Thyroid gland (tissue), 4 donors: ENCODE results near the gene NPHP4. TPM values are rescaled to one million over a fixed set of nuclear protein-coding genes. Genes with fewer than 3 reads are reported as not detected.

Experiments
- DNase-seq, 2 donors: peaks; one replicate each; pipeline ENCODE4 v3.0.0-alpha.2; 2019
- H3K27ac ChIP-seq, 3 donors: fragments of 200-600 bp; sonication (generic); 1 replicate in 2 of 3; 2 replicates in 1 of 3; pipeline ENCODE4 v1.5.1; 2016 to 2019; ENCODE audit warnings: mild to moderate bottlenecking in 1 of 3, moderate library complexity in 1 of 3
- H3K27me3 ChIP-seq: fragments of 200-600 bp; sonication (generic); one replicate; pipeline ENCODE4 v1.5.1; 2019
- H3K36me3 ChIP-seq, 2 donors: fragments of 200-600 bp; sonication (generic); one replicate each; pipeline ENCODE4 v1.5.1; 2016 to 2019
- H3K4me1 ChIP-seq, 2 donors: fragments of 200-600 bp; sonication (generic); one replicate each; pipeline ENCODE4 v1.5.1; 2017 to 2019
- H3K4me3 ChIP-seq, 3 donors: fragments of 200-600 bp; sonication (generic); replicated peaks in 1 of 3; 1 replicate in 2 of 3; 2 replicates in 1 of 3; pipeline ENCODE4 v1.5.1; 2016; ENCODE audit warnings: mild to moderate bottlenecking in 1 of 3
- H3K9me3 ChIP-seq: fragments of 200-600 bp; sonication (generic); one replicate; pipeline ENCODE4 v1.5.1; 2017
- POLR2A ChIP-seq, 2 donors: fragments of 450-650 bp; IDR thresholded peaks; one replicate each; pipeline ENCODE4 v1.6.1; 2017; ENCODE audit warnings: antibody characterized with exemption in 2 of 2, mild to moderate bottlenecking in 2 of 2, moderate library complexity in 1 of 2
- WGBS, 2 donors: methylation state at CpG; one replicate each; pipeline ENCODE4 v1.1.5; 2017; 5-methylcytosine and 5-hydroxymethylcytosine counted together
- intact Hi-C: fragments of 100-400 bp; cut with DNase I; formaldehyde crosslinking; loops from one replicate; pipeline ENCODE4 v1.15.1; 2023
- total RNA-seq, 4 donors: library from RNA; depleted of rRNA; stranded (reverse); fragments of >200 nt; gene quantifications; one replicate each; pipeline ENCODE4 v1.2.3, GENCODE V29; 2016
- TF ChIP-seq, protein P1 (sequence below), 6 experiments: fragments of 200-600 bp in 3 of 6; fragments of 450-650 bp in 3 of 6; sonication (generic) in 3 of 6; IDR thresholded peaks; one replicate each; pipeline ENCODE4 v1.5.1; 2016 to 2019; ENCODE audit warnings: antibody characterized with exemption in 6 of 6, mild to moderate bottlenecking in 2 of 6, inconsistent platforms in 1 of 6, moderate library complexity in 1 of 6

The NPHP4 gene
- total RNA-seq, 4 donors from 2014 or later = 24.3 to 48.3 (median 30.4) TPM

DNA sequence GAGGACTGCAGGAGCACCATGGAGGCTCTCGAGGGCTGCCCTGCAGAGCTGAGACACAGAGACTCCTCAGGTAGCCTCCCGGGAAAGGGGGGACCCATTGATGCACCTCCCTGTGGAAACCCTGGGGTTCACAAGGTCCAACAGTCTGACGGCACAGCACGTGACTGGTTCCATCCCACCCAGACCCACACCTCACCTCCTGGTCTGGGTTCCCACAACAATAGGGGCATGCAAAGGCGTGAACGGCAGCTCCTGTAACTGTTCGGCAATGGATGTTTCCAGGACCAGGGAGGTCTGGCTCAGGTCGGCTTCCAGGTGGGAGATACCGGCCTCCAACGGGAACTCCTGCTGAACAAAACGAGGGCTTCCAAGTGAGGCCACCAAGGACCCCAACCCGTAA, 86.8 kb downstream of the NPHP4 start:
- H3K4me1 ChIP-seq = no peaks in the 10 kb centered on the region
- peaks cover 11 to 12% of the 10 kb centered on the region in 2 donors for H3K36me3 ChIP-seq
- DNase-seq = no peak
- H3K27me3 ChIP-seq = no peaks in the 10 kb centered on the region
- intact Hi-C loops = no loop called here
- WGBS, 2 donors = 95 to 99% methylated on average over 8 to 12 of the region's 12 CpGs
- TF ChIP-seq, protein P1, sequence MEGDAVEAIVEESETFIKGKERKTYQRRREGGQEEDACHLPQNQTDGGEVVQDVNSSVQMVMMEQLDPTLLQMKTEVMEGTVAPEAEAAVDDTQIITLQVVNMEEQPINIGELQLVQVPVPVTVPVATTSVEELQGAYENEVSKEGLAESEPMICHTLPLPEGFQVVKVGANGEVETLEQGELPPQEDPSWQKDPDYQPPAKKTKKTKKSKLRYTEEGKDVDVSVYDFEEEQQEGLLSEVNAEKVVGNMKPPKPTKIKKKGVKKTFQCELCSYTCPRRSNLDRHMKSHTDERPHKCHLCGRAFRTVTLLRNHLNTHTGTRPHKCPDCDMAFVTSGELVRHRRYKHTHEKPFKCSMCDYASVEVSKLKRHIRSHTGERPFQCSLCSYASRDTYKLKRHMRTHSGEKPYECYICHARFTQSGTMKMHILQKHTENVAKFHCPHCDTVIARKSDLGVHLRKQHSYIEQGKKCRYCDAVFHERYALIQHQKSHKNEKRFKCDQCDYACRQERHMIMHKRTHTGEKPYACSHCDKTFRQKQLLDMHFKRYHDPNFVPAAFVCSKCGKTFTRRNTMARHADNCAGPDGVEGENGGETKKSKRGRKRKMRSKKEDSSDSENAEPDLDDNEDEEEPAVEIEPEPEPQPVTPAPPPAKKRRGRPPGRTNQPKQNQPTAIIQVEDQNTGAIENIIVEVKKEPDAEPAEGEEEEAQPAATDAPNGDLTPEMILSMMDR (IDR thresholded peaks at IDR 0.05) = no peak
- no peak for TF ChIP-seq POLR2A (IDR thresholded peaks at IDR 0.05)
- H3K4me3 ChIP-seq = no peak overlapping the region
- H3K27ac ChIP-seq = no peak overlapping the region
- no peaks in the 10 kb centered on the region for H3K9me3 ChIP-seq

DNA sequence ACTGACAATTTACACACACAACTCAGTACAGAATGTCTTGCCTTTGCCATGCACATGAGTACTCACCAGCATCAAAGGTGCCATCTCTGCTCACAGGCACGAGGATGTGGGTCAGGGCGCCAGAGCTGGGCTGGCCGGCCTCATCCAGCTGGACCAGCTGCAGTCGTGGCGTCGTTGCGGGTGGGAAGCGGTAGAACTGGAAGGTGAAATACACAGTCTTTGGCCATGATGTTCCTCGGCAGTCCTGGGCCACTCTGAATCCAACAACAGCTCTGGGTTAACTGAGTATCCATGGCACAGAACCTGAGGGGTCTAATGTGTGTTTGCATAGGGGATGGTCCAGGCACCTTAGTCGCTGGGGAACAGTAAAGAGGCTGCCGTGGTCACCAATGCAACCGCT, 87.7 kb downstream of the NPHP4 start:
- H3K9me3 ChIP-seq = no peaks in the 10 kb centered on the region
- H3K27me3 ChIP-seq = no peaks in the 10 kb centered on the region
- no peak for DNase-seq
- TF ChIP-seq, protein P1 (IDR thresholded peaks at IDR 0.05) = no peak
- TF ChIP-seq POLR2A (IDR thresholded peaks at IDR 0.05) = no peak
- H3K36me3 ChIP-seq = peaks cover 11 to 12% of the 10 kb centered on the region in 2 donors
- WGBS, 2 donors = 93 to 96% methylated on average over 11 to 12 of the region's 12 CpGs
- intact Hi-C loops = no loop called here
- H3K27ac ChIP-seq = no peak overlapping the region
- H3K4me1 ChIP-seq = no peaks in the 10 kb centered on the region
- H3K4me3 ChIP-seq = no peak overlapping the region

DNA sequence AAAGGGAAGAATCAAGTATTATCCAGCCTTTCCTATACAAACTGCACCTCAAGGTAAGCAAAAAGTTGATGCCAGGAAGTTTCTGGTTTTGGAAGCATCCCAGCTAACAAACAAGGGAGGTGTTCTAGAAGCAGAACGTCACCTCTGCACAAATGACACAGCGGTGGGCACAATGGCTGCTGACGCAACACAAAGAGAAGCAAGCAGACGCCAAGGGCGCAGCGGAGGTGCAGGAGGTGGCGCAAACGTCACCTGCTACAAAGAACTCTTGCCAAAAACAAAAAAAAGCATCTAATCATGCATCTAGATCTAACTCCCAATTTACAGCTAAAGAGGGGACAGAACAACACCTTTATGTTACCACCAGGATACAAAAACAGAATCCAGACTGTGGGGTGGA, 88.5 kb downstream of the NPHP4 start:
- no peaks in the 10 kb centered on the region for H3K4me1 ChIP-seq
- H3K9me3 ChIP-seq = no peaks in the 10 kb centered on the region
- no peaks in the 10 kb centered on the region for H3K27me3 ChIP-seq
- WGBS, 2 donors = 95 to 96% methylated on average over 8 of the region's 8 CpGs
- peaks cover 11 to 12% of the 10 kb centered on the region in 2 donors for H3K36me3 ChIP-seq
- H3K27ac ChIP-seq = no peak overlapping the region
- no peak for DNase-seq
- no peak overlapping the region for H3K4me3 ChIP-seq
- intact Hi-C loops = no loop called here
- no peak for TF ChIP-seq POLR2A (IDR thresholded peaks at IDR 0.05)
- TF ChIP-seq, protein P1 (IDR thresholded peaks at IDR 0.05) = no peak

DNA sequence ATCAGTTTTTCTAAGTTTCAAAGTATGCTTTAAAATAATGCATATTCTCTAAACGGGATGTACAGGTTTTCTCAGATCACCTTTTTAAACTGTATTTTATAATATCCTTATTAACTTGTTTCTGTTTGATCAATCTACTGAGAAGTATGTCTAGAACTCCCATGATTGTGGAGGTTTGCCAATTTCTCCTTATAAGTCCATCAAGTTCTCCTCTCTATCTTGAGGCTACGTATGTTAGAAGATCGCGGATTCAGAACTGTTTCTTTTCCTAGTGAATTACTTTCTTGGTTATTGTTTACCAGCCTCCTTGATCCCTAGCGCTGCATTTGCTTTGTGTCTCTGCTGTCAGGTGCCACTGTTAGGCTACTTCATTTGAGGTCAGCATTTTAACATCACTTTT, 89.2 kb downstream of the NPHP4 start:
- Histone ChIP-seq H3K27ac (no peak overlapping the region), H3K9me3 (no peaks in the 10 kb centered on the region), H3K36me3 (peaks cover 11 to 12% of the 10 kb centered on the region in 2 donors), H3K4me1 (no peaks in the 10 kb centered on the region), H3K27me3 (no peaks in the 10 kb centered on the region), H3K4me3 (no peak overlapping the region)
- no peak for DNase-seq
- intact Hi-C loops = no loop called here
- 95 to 97% methylated on average over 5 of the region's 5 CpGs for WGBS, 2 donors
- TF ChIP-seq, protein P1 (IDR thresholded peaks at IDR 0.05) = no peak
- no peak for TF ChIP-seq POLR2A (IDR thresholded peaks at IDR 0.05)

DNA sequence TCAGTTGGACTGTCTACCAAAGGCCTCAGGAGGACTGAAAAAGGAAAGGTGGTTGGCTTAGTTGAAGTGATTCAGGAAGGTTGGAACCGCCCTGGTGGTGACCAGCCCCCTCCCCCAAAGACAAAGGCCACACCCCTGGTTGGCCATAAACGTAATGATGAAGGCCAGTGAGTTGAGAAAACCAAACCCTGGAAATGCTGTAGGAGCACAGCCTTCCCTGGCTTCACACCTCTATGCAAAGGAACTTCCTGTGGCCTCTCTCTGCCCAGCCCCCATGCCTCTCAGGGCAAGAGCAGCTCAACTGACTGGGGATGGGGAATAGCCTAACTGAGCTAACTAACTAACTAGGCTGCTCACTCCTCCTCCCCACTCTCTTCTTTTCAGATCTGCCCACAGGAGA, 90.4 kb downstream of the NPHP4 start:
- no peaks in the 10 kb centered on the region for H3K9me3 ChIP-seq
- no peak for DNase-seq
- no peaks in the 10 kb centered on the region for H3K27me3 ChIP-seq
- H3K4me3 ChIP-seq = no peak overlapping the region
- WGBS, 2 donors = 82 to 94% methylated on average over 2 of the region's 2 CpGs
- H3K36me3 ChIP-seq = peaks cover 11 to 12% of the 10 kb centered on the region in 2 donors
- TF ChIP-seq, protein P1 (IDR thresholded peaks at IDR 0.05) = no peak
- TF ChIP-seq POLR2A (IDR thresholded peaks at IDR 0.05) = no peak
- intact Hi-C loops = no loop called here
- no peak overlapping the region for H3K27ac ChIP-seq
- no peaks in the 10 kb centered on the region for H3K4me1 ChIP-seq
